Mesodermal cell (in vitro differentiated cells): Measurements from ENCODE around the gene ARHGAP10.

Experiments
- H3K27ac ChIP-seq: 2 replicates; pipeline ENCODE4 v1.7.0; 2013; ENCODE audit warnings: mild to moderate bottlenecking, low read depth, low read length, moderate library complexity; ENCODE audit not compliant: severe bottlenecking
- H3K36me3 ChIP-seq: 2 replicates; pipeline ENCODE4 v1.7.1; 2013; ENCODE audit warnings: mild to moderate bottlenecking, low read length, moderate library complexity; ENCODE audit not compliant: control insufficient read depth, insufficient read depth
- H3K4me1 ChIP-seq: one replicate; pipeline ENCODE4 v1.7.1; 2013; ENCODE audit warnings: mild to moderate bottlenecking, low read length; ENCODE audit not compliant: insufficient read depth, control insufficient read depth, poor library complexity, severe bottlenecking
- H3K4me3 ChIP-seq: 2 replicates; pipeline ENCODE4 v1.7.0; 2013; ENCODE audit warnings: low read length, control low read depth, mild to moderate bottlenecking; ENCODE audit not compliant: insufficient read depth, poor library complexity, severe bottlenecking; ENCODE audit errors: extremely low read depth
- H3K9me3 ChIP-seq: 2 replicates; pipeline ENCODE4 v1.7.1; 2013; ENCODE audit warnings: mild to moderate bottlenecking, low read length, moderate library complexity; ENCODE audit not compliant: control insufficient read depth
- WGBS, 2 experiments: methylation state at CpG; one replicate each; pipeline ENCODE4 v1.1.5; 2013; ENCODE audit warnings: missing lambda C conversion rate in 2 of 2; ENCODE audit not compliant: insufficient coverage in 2 of 2; 5-methylcytosine and 5-hydroxymethylcytosine counted together

Gene ARHGAP10

GRCh38 chr4:147733716-147734344 lies 1.9 kb downstream of the ARHGAP10 start:
- no peak overlapping the region for H3K27ac ChIP-seq
- no peaks in the 10 kb centered on the region for H3K9me3 ChIP-seq
- 41 to 49% methylated on average over 3 to 4 of the region's 5 CpGs for WGBS, 2 experiments
- H3K4me3 ChIP-seq, result peak overlapping the region; percentile 84
- H3K4me1 ChIP-seq, result peaks cover 50% of the 10 kb centered on the region
- no peaks in the 10 kb centered on the region for H3K36me3 ChIP-seq

GRCh38 chr4:147734496-147734895 lies 2.6 kb downstream of the ARHGAP10 start:
- Histone ChIP-seq H3K9me3 (no peaks in the 10 kb centered on the region), H3K4me3 (no peak overlapping the region), H3K36me3 (no peaks in the 10 kb centered on the region), H3K4me1 (peaks cover 50% of the 10 kb centered on the region), H3K27ac (no peak overlapping the region)
- 80 to 94% methylated on average over 2 to 3 of the region's 3 CpGs for WGBS, 2 experiments

- Histone ChIP-seq H3K27ac (peak overlapping the region; percentile 95), H3K9me3 (no peaks in the 10 kb centered on the region), H3K4me3 (no peak overlapping the region), H3K4me1 (peaks cover 47% of the 10 kb centered on the region), H3K36me3 (no peaks in the 10 kb centered on the region)
- WGBS, 2 experiments, result 71 to 85% methylated on average over 2 to 3 of the region's 6 CpGs
These were observed 3.8 kb downstream of the ARHGAP10 start for GRCh38 chr4:147735413-147736301.

- Histone ChIP-seq H3K9me3 (no peaks in the 10 kb centered on the region), H3K4me3 (no peak overlapping the region), H3K27ac (peak overlapping the region; percentile 95), H3K4me1 (peaks cover 49% of the 10 kb centered on the region), H3K36me3 (no peaks in the 10 kb centered on the region)
- WGBS, 2 experiments, result 28 to 56% methylated on average over 2 to 3 of the region's 3 CpGs
These were observed 4.6 kb downstream of the ARHGAP10 start for GRCh38 chr4:147736458-147736857.

GRCh38 chr4:147737623-147738022 lies 5.7 kb downstream of the ARHGAP10 start:
- Histone ChIP-seq H3K9me3 (no peaks in the 10 kb centered on the region), H3K4me3 (no peak overlapping the region), H3K36me3 (no peaks in the 10 kb centered on the region), H3K27ac (no peak overlapping the region), H3K4me1 (peaks cover 54% of the 10 kb centered on the region)
- WGBS, 2 experiments, result 14% methylated on average over 1 of the region's 2 CpGs; no CpG with 5 or more reads in 1 of the 2 experiments

GRCh38 chr4:147739239-147739823 lies 7.4 kb downstream of the ARHGAP10 start:
- Histone ChIP-seq H3K36me3 (no peaks in the 10 kb centered on the region), H3K9me3 (no peaks in the 10 kb centered on the region), H3K4me1 (peaks cover 43% of the 10 kb centered on the region), H3K4me3 (no peak overlapping the region), H3K27ac (peak overlapping the region; percentile 39)
- 65 to 90% methylated on average over 2 to 4 of the region's 7 CpGs for WGBS, 2 experiments

- Histone ChIP-seq H3K27ac (peak overlapping the region; percentile 13), H3K9me3 (no peaks in the 10 kb centered on the region), H3K4me3 (no peak overlapping the region), H3K4me1 (peaks cover 34% of the 10 kb centered on the region), H3K36me3 (peaks cover 4% of the 10 kb centered on the region)
- WGBS, 2 experiments, result 100% methylated on average over 1 of the region's 3 CpGs; no CpG with 5 or more reads in 1 of the 2 experiments
These were observed 8.3 kb downstream of the ARHGAP10 start for GRCh38 chr4:147740176-147740575.

GRCh38 chr4:147741190-147741788 lies 9.4 kb downstream of the ARHGAP10 start:
- H3K9me3 ChIP-seq, result no peaks in the 10 kb centered on the region
- 67% methylated on average over 1 of the region's 1 CpG; no CpG with 5 or more reads in 1 of the 2 experiments for WGBS, 2 experiments
- no peak overlapping the region for H3K4me3 ChIP-seq
- H3K36me3 ChIP-seq, result peaks cover 4% of the 10 kb centered on the region
- peak overlapping the region; percentile 64 for H3K27ac ChIP-seq
- peaks cover 24% of the 10 kb centered on the region for H3K4me1 ChIP-seq

GRCh38 chr4:147747787-147748454 lies 16.0 kb downstream of the ARHGAP10 start:
- WGBS, 2 experiments, result 95 to 98% methylated on average over 2 to 5 of the region's 5 CpGs
- Histone ChIP-seq H3K4me1 (no peaks in the 10 kb centered on the region), H3K4me3 (no peak overlapping the region), H3K9me3 (no peaks in the 10 kb centered on the region), H3K36me3 (peaks cover 4% of the 10 kb centered on the region), H3K27ac (no peak overlapping the region)

- 83 to 89% methylated on average over 1 to 3 of the region's 3 CpGs for WGBS, 2 experiments
- Histone ChIP-seq H3K27ac (no peak overlapping the region), H3K4me3 (no peak overlapping the region), H3K4me1 (peaks cover 14% of the 10 kb centered on the region), H3K9me3 (no peaks in the 10 kb centered on the region), H3K36me3 (peaks cover 1% of the 10 kb centered on the region)
These were observed 18.0 kb downstream of the ARHGAP10 start for GRCh38 chr4:147749811-147750321.
